HG03457 (cell line): ENCODE measurements around the gene LRRD1.
A peak's percentile ranks its signal among the peaks of the same experiment; 100 is the strongest.
"Not testable (repeated sequence)": the region's sequence is repeated elsewhere in the genome, so short reads cannot be mapped to it uniquely, and the experiment has no call there.

Experiments
- ATAC-seq: cut with Tn5 transposase; IDR thresholded peaks from one replicate; pipeline ENCODE4 v1.9.1; 2021; ENCODE audit warnings: moderate number of reproducible peaks; ENCODE audit not compliant: unreplicated experiment

LRRD1 gene

DNA sequence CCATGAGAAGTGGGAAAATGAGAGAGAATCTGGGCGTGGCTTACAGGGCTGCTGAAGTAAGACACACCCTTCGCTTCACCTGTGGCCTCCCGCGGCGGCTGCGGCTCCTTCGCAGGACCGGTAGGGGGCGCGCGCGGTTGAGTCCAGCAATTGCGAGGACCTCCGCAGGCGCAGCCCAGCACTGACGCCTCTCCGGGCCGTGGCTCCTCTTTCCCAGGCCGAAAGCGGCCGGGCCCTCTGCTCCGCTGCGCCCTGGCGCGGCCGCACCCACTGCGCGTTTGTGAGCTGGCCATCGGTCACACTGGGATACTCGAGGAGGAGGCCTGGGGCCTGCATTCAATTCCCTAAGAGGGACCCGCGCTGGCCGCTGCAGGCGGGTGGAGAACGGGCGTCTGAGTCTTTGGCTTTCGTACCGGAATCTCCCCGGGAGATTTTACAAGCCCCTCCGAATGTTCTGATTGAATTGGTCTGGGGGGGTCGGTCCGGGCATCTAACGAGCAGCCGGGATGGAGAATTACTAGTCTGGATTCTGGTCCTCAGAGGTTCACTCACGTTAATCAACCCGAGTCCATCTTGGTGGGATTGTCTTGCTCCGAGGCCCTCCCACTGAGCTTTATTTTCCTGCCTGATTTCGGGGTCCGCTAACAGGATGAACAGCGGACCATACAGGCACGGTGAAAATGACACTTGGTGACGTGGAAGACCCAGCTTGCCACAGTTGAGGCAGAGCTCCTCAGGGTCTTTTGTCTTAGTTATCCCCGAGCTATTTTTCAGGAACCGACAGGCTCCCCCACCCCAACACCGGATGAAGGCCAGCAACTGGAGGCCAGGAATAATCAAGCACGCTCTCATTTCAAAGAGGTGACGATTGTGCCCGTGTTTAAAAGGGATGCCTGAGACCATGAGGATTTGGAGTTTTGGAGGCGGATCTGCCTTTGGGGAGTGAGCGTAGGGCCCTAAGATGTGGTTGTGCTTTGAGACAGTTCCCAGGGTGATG, at the start of gene LRRD1:
TSS of gene LRRD1 (minus strand) at position 215 of the 997 bp plus-strand sequence. CDS start 13,940 bp downstream, outside the sequence.
- ATAC-seq: peak; percentile 100

- ATAC-seq: no peak
Observed at GRCh38 chr7:92228742-92229141, 49.8 kb upstream of the LRRD1 start.

- no peak for ATAC-seq
Observed at GRCh38 chr7:92228100-92228499, 49.2 kb upstream of the LRRD1 start.

DNA sequence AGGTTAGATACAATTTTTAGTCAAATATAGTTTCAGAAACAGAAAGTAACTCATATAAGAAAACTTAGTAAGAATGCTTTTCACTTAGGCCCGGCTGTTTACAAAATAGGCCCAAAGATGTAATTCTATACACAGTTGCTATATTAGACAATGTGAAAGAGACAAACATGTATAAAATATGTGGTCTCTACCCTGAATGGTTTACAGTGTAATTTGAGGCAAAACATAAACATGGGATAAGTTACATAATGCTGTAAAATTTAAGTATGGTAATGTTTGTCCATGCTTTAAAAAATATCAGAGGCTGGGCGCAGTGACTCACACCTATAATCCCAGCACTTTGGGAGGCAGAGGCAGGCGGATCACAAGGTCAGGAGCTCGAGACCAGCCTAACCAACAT, 48.0 kb upstream of the LRRD1 start:
- ATAC-seq: no peak

GRCh38 chr7:92221766-92222165, 42.8 kb upstream of the LRRD1 start:
- no peak for ATAC-seq

DNA sequence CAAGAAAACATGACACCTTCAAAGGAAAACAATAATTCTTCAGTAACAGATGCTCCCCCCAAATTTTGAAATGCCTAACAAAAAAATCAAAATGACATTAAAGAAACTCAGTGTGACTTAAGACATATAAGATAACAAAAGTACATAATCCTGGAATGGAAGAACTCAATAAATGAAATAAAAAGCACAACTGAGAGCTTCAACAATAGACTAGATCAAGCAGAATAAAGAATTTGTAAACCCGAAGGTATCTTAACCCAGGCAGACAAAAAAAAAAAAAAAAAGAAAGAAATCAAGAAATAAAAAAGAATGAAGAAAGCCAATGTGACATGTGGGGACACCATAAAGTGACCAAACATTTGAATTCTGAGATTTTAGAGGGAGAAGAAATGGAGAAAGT, 27.7 kb upstream of the LRRD1 start:
- ATAC-seq: no peak

DNA sequence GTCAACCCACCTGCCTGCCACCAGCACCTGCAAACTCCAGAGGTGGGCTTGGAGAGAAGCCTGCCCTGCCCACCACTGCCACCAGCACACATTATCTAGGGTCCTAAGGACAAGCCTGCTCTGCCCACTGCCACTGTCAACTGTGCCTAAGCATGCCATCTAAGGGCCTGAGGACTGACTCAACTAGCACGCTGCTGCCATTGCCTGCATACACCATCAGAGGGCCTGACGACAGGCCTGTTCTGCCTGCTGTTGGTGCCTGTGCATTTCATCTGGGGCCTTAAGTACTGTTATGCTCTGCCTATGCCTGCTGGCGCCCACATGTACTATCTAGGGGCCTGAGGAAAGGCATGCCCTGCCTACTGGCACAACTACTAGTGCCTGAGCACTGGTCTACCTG, 27.0 kb upstream of the LRRD1 start:
- ATAC-seq: no peak

DNA sequence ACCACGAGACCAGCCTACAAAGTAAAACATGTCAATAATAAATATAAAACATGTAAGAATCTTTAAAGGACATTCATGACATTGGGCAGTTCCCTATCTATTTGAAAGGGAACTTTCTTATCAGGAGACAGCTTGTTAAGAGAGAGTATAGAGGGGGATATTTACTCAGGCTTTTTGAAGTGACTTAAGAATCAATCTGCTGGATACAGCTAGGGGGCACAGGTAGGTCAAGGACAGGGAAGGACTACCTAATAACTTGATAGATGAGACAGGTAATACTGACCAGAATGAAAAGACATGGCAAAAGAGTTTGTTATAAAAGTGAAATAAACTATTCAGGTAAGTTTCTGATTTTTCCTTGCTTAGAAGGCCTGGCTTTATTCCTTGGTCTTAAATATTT, 21.8 kb upstream of the LRRD1 start:
- ATAC-seq: no peak

DNA sequence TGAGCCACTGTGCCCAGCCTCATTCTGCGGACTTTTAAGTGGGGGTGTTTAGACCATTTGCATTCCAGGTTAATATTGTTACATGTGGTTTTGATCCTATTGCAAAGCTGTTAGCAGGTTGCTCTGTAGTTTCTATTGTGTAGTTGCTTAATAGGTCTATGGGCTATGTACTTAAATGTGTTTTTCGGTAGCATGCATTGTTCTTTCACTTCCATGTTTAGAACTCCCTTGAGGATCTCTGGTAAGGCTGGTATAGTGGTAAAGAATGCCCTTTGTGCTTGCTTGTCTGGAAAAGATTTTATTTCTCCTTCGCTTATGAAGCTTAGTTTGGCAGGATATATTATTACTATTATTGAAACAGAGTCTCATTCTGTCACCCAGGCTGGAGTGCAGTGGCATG, 13.4 kb upstream of the LRRD1 start:
- ATAC-seq: no peak

GRCh38 chr7:92189246-92189645, 10.3 kb upstream of the LRRD1 start:
- ATAC-seq: not testable (repeated sequence)

DNA sequence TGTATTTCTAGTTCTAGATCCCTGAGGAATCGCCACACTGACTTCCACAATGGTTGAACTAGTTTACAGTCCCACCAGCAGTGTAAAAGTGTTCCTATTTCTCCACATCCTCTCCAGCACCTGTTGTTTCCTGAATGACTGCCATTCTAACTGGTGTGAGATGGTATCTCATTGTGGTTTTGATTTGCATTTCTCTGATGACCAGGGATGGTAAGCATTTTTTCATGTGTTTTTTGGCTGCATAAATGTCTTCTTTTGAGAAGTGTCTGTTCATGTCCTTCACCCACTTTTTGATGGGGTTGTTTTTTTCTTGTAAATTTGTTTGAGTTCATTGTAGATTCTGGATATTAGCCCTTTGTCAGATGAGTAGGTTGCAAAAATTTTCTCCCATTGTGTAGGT, 5.4 kb upstream of the LRRD1 start:
- ATAC-seq: not testable (repeated sequence)

DNA sequence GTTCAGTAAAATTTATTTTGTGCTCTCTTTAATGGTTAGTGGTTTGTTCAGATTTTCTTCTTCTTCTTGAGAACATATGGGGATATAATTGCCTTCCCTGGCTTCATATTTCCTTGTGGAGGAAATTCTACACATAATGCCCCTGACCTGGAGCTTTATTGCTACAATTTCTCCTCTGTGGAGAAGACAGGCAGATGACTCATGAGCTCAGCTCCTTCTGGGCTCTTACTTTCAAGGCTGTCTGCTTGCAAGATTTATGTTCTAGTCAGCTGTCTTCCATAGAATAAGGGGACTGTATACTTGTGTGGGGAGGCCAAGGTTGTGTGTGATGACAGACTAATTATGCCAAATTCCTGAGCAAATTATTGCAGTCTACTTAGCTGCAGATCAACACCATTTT, 1.6 kb downstream of the LRRD1 start:
- no peak for ATAC-seq

- not testable (repeated sequence) for ATAC-seq
Observed at GRCh38 chr7:92169529-92169928, 9.4 kb downstream of the LRRD1 start.

DNA sequence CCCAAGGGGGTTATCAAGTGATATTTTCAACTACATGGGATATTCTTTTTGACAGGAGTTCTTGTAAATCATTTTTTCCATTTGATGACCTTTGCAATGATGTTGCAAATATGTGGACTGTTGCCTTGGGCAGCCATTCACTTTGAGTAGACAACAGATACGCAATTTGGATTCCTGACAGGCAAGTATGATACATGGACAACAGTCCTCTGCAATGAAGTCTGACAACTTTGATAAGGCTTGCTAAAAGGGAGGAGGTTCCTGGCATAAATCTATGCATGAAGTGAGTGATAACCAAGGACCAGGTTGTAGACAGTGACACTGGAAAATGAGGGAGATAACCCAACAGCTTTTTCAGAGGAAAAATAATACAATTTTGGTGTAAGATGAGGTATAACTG, 17.7 kb downstream of the LRRD1 start:
- ATAC-seq: no peak

- peak; percentile 65 for ATAC-seq
Observed at GRCh38 chr7:92158660-92159575, 20.0 kb downstream of the LRRD1 start.

GRCh38 chr7:92156990-92157389, 22.0 kb downstream of the LRRD1 start:
- no peak for ATAC-seq

GRCh38 chr7:92155108-92155739, 23.7 kb downstream of the LRRD1 start:
- no peak for ATAC-seq

DNA sequence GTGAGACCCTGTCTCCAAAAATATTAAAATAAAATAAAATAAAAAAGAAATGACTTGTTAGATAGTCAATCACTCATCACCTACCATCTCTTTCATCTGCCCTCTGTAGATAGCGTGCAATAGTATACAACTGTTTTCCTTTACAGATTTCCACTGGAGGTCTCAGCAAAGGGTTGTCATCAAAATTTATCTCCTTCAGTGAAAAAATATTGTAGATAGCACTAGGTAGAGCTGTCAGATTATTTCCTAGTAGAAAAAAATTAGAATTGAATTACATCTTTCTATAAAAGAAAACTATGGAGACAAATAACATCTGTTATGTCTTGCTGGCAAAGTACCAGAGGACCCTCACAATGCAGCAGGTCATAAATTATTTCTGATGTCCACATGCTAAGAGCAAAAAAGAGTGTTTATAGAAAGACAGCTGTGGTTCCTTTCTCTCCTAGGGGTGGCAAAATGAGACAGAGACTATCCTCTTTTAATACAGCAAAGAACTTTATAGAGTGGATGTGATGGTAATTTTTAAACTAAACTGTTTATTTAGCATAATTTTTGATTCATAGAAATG, 28.4 kb downstream of the LRRD1 start:
- no peak for ATAC-seq

DNA sequence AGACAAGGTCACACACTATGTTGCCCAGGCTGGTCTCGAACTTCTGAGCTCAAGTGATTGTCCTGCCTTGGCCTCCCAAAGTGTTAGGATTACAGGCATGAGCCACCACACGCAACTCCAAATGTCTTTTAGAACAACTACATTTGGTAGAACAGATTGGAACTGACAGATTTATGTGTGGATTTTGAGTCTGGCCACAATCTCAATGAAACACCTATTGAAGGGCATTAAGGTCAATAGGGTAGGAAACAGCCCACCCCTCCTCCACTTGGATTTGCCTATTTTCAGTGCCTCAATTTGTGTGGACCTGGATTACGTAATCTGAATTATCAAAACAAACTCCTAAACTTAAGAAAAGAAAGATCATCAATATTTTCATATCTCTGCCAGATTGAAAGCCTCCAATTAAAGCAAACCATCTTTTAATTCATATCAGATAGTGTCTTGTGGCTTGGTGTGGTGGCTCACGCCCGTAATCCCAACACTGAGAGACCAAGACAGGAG, 29.2 kb downstream of the LRRD1 start:
- no peak for ATAC-seq

DNA sequence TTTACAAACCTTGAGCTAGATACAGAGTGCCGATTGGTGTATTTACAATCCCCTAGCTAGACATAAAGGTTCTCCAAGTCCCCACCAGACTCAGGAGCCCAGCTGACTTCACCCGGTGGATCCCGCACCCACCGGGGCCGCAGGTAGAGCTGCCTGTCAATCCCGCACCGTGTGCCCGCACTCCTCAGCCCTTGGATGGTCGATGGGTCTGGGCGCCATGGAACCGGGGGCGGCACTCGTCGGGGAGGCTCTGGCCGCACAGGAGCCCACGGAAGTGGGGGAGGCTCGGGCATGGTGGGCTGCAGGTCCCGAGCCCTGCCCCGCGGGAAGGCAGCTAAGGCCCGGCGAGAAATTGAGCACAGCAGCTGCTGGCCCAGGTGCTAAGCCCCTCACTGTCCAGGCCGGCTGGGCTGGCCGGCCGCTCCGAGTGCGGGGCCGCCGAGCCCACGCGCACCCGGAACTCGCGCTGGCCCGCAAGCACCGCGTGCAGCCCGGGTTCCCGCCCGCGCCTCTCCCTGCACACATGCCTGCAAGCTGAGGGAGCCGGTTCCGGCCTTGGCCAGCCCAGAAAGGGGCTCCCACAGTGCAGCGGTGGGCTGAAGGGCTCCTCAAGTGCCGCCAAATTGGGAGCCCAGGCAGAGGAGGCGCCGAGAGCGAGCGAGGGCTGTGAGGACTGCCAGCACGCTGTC, 35.6 kb downstream of the LRRD1 start:
- not testable (repeated sequence) for ATAC-seq
